A673 (cell line): Measurements from ENCODE around the gene BLOC1S6.

ENCODE experiments used
- CTCF ChIP-seq: fragments of 300-800, 200-600 bp; sonication (generic); conservative IDR thresholded peaks from 2 replicates; pipeline ENCODE4 v1.5.1; 2017; ENCODE audit warnings: low read depth, mild to moderate bottlenecking, antibody characterized with exemption, low read length, moderate library complexity, mixed read lengths
- EZH2 ChIP-seq: fragments of 200-600 bp; sonication (generic); IDR thresholded peaks from 2 replicates; pipeline ENCODE4 v1.6.1; 2017; ENCODE audit warnings: borderline replicate concordance, low read depth, mild to moderate bottlenecking, mixed read lengths, antibody characterized with exemption, low read length; ENCODE audit not compliant: poor library complexity, severe bottlenecking

DNA sequence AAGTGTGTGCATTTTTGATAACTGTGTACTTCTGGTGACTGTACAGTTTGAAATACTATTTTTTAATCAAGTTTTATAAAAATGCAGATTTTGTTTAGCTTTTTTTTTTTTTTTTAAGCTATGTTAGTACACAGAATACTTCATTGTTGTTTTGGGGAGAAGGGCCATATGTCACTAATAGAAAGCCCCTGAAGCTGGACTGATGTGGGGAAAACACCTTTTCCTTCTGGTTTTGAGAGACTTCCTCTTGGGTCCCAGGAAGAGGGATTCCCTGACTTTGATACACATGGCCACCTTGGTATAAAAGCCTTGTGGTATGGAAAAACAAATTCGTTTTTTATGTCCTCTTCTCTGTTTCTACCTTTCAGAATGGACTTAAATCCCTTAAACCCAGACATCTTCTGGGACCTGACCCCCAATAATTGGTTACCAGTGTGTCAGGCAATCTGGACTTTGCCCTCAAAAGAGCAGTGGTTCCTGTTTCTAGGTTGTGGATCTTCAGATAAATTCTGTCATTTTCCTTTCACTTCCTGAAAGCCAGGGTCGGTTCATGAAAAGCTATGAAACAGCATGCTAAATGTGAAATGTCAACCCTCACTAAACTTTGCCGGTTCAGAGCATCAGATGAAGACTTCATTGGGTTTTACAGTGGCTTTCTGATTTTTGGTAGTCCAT lies 31.1 kb upstream of the BLOC1S6 start:
- no peak for TF ChIP-seq EZH2
- no peak for TF ChIP-seq CTCF
